Kidney capillary endothelial cell (primary cell): Measurements from ENCODE around the gene ARMH1.
A peak's percentile ranks its signal among the peaks of the same experiment; 100 is the strongest.

ENCODE experiments used
- DNase-seq: peaks from one replicate; pipeline ENCODE4 v3.0.0-alpha.2; 2018; ENCODE audit warnings: low spot score

Gene ARMH1

GRCh38 chr1:44674113-44675000 is at the start of gene ARMH1, which contains the start of gene TMEM53:
ARMH1 (plus strand) TSS chr1:44674714; CDS start chr1:44689698, 14,984 bp downstream.
TMEM53 (minus strand) TSS chr1:44674481; CDS start chr1:44674391, 90 bp downstream.
- DNase-seq: peak; percentile 98

- no peak for DNase-seq
Measured at GRCh38 chr1:44625348-44625747, 49.2 kb upstream of the ARMH1 start.

DNA sequence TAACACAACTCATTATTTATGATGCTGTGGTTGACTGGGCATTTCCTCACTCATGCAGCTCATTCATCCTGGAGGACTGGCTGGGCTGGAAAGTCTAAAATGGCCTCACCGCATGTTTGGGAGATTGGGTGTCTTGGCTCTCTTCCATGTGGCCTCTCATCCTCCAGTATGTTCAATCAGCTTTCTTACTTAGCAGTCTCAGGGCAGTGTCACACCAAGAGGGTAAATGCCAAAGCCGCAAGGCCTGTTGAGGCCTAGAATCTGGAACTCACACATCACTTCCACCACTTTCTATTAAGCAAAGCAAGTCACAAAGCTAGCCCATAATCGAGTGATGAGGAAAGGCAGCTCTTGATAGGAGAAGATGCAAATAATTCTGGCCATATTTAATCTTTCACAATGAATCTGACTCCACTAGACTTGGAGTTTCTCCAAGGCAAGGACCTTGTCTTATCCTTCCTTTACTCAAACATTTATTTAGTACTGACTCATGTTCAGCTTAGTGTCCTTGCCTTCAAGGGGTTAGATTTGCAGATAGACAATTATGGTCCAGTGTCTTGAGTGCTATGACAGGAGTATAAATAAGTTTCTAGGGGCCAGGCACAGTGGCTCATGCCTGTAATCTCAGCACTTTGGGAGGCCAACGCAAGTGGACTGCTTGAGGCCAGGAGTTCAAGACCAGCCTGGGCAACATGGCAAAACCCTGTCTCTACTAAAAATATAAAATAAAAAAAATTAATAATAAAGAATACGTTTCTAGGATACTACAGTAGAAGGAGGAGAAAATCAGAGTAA is 45.4 kb upstream of the ARMH1 start:
- no peak for DNase-seq

GRCh38 chr1:44630116-44630515 is 44.4 kb upstream of the ARMH1 start:
- no peak for DNase-seq

GRCh38 chr1:44631333-44631646 is 43.2 kb upstream of the ARMH1 start:
- DNase-seq: no peak

DNA sequence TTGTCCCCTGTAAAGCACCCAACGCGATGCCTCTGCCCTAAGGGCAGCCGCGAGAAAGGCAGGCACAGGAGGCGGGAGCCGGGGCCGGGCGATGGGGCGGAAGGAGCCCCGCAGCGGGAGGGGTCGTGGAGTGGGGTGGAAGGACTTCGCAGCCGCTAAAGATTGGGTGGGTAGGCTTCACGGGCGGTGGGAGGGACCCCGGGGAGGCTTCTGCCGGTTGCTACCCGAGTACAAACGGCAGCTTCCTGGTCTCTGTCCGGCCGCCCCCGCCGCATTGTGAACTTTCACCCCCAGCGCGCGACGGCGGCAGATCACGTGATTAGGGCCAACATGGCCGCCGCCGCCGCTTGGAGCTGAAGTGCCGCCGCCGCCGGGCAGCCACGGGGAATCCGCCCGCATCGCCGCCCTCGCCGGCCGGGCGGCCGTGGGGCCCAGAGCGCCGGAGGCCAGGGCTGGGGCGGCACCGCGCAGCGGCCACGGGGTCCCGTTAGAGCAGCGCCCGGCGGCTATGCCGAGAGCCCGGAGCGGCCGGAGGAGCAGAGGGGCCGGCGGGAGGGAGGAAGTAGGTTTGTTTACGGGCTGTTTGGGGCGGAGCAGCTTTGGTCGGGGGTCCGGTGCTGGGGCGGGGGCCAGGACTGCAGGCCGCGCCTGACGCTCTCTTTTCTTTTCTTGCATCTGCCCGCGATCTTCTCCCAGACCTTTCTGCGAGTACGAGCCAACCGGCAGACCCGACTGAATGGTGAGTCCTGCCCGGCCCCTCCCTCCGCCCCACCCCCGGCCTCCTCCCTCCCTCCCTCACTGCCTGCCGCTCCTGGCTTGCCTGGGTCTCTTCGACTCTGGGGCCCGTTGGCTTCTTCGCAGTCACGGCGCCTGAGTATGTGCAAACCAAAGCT is 42.6 kb upstream of the ARMH1 start:
- peak; percentile 62 for DNase-seq

- peak; percentile 21 for DNase-seq
Measured at GRCh38 chr1:44632598-44632997, 41.9 kb upstream of the ARMH1 start.

GRCh38 chr1:44634606-44635189 is 39.8 kb upstream of the ARMH1 start:
- no peak for DNase-seq

GRCh38 chr1:44635439-44635838 is 39.1 kb upstream of the ARMH1 start:
- DNase-seq: no peak

GRCh38 chr1:44636083-44636687 is 38.3 kb upstream of the ARMH1 start:
- no peak for DNase-seq

- no peak for DNase-seq
Measured at GRCh38 chr1:44636688-44637598, 37.6 kb upstream of the ARMH1 start.

DNA sequence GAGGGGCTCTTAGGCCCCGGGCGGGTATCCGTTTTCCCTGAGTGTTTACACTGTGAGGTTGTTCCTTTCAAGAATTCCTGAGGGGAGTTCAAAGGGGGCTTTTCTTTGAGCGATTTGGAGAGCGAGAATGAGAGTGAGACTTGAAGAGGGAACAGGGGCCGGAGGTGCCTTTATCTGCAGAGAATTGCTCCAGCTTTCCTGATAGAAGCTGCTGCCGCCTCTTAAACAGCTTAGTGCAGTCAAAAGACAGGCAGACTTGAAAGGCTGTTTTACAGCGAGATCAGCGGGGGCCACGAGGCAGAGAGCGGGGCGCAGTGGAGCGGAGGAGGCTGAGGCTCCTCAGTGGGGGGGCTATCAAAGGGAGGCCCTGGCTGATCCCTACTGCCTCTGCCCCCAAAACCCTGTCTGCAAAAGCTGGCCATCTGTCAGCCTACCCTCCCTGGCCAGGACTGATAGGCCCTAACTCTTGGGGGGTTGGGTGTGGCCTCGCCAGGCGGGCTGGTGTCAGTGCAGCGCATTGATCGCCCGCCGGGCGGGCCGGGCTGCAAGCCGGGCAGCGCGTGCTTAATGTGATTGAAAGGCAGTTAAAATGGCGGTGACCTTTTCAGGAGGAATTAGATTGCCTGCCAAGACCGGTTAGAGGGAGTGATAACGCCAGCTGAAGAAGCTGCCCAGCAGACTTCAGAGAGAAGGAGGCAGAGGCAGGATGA is 36.7 kb upstream of the ARMH1 start:
- no peak for DNase-seq

GRCh38 chr1:44640200-44640853 is 34.2 kb upstream of the ARMH1 start:
- DNase-seq: no peak

GRCh38 chr1:44641126-44642102 is 33.1 kb upstream of the ARMH1 start:
- DNase-seq: no peak

DNA sequence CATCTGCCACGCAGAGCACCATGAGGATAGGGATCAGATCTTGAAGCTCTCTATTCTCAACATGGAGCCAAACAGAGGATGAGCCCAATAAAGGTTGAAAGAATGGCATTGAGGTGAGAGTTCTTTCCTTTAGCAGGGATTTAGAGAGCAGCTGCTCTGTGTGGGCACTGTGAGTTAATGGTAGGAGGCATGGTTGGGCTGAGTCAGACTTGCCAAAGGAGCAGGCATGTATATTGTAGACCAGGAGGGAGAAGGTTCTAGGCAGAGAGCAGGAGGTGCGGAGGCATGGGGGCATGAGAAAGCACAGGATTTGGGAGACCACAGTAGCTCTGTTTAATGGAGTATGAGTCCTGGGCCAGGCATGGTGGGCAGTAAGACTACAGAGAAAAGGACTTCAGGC is 32.3 kb upstream of the ARMH1 start:
- no peak for DNase-seq

GRCh38 chr1:44642925-44643324 is 31.6 kb upstream of the ARMH1 start:
- no peak for DNase-seq

DNA sequence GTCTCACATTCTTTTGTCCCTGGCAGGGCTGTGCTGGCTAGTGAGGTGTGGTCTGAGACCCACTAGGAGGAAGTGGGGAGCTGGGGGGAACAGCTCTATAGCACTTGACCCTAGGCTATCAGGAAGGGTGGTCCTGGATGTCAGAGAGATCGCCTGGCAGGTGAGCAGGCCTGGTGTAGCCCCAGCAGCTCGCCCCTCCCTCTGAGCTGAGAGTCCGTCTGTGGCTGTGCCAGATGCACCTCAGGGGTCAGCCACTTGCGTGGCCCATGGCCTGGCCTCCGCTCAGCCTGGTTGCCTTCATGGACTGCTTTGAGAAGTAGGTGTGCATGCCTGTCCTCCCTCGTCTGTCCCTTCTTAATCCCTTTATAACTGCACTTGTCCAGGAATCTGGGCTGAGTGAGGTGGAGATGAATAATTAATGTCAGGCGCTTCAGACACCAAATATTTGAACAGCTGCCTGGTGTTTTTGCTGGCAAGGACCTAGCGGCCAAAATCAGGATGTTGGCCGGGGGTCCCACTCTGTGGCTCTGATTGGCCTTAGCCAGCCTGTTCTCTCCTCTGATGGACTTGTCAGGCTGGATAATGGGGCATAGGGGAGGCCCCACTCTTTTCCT is 30.7 kb upstream of the ARMH1 start:
- no peak for DNase-seq
